Superior temporal gyrus (tissue), 1 donor: Measurements from ENCODE around the gene CMKLR1.

Experiments used
- DNase-seq: peaks from one replicate; pipeline ENCODE4 v3.0.0-alpha.2; 2016; ENCODE audit errors: extremely low spot score

Gene CMKLR1

GRCh38 chr12:108338915-108339657, at the start of gene CMKLR1:
TSS of gene CMKLR1 (minus strand) at chr12:108339311. CDS start at chr12:108293591, 45,720 bp downstream.
- no peak for DNase-seq

GRCh38 chr12:108387771-108388170, 48.7 kb upstream of the CMKLR1 start:
- DNase-seq, result no peak

- no peak for DNase-seq
Observed at GRCh38 chr12:108386709-108387360, 47.7 kb upstream of the CMKLR1 start.

GRCh38 chr12:108382437-108382801, 43.3 kb upstream of the CMKLR1 start:
- DNase-seq, result no peak

GRCh38 chr12:108381787-108382436, 42.8 kb upstream of the CMKLR1 start:
- no peak for DNase-seq

GRCh38 chr12:108380382-108380781, 41.3 kb upstream of the CMKLR1 start:
- DNase-seq, result no peak

GRCh38 chr12:108379823-108380222, 40.7 kb upstream of the CMKLR1 start:
- no peak for DNase-seq

GRCh38 chr12:108378926-108379325, 39.8 kb upstream of the CMKLR1 start:
- no peak for DNase-seq

- no peak for DNase-seq
Observed at GRCh38 chr12:108377260-108377659, 38.1 kb upstream of the CMKLR1 start.

GRCh38 chr12:108375986-108376663, 37.0 kb upstream of the CMKLR1 start:
- DNase-seq, result no peak

- peak; percentile 25 for DNase-seq
Observed at GRCh38 chr12:108374596-108375320, 35.6 kb upstream of the CMKLR1 start.

GRCh38 chr12:108373111-108373510, 34.0 kb upstream of the CMKLR1 start:
- no peak for DNase-seq

GRCh38 chr12:108371801-108372344, 32.8 kb upstream of the CMKLR1 start:
- DNase-seq, result no peak

- DNase-seq, result no peak
Observed at GRCh38 chr12:108370415-108370814, 31.3 kb upstream of the CMKLR1 start.

GRCh38 chr12:108369736-108370396, 30.8 kb upstream of the CMKLR1 start:
- no peak for DNase-seq

GRCh38 chr12:108368089-108368488, 29.0 kb upstream of the CMKLR1 start:
- DNase-seq, result no peak

- peak; percentile 30 for DNase-seq
Observed at GRCh38 chr12:108367436-108367835, 28.3 kb upstream of the CMKLR1 start.

GRCh38 chr12:108365324-108365723, 26.2 kb upstream of the CMKLR1 start:
- DNase-seq, result no peak

- DNase-seq, result no peak
Observed at GRCh38 chr12:108364879-108365278, 25.8 kb upstream of the CMKLR1 start.

GRCh38 chr12:108363565-108363964, 24.5 kb upstream of the CMKLR1 start:
- DNase-seq, result no peak

- no peak for DNase-seq
Observed at GRCh38 chr12:108363165-108363564, 24.1 kb upstream of the CMKLR1 start.
